ENCODE results near the gene PRR29.
"Not testable (repeated sequence)": the region's sequence is repeated elsewhere in the genome, so short reads cannot be mapped to it uniquely, and the experiment has no call there.

Gene PRR29

GRCh38 chr17:63998721-63999679, 849 bp downstream of the PRR29 start:
- no peak for DNase-seq

GRCh38 chr17:63999680-64000531, 1.8 kb downstream of the PRR29 start:
- no peak for DNase-seq

DNA sequence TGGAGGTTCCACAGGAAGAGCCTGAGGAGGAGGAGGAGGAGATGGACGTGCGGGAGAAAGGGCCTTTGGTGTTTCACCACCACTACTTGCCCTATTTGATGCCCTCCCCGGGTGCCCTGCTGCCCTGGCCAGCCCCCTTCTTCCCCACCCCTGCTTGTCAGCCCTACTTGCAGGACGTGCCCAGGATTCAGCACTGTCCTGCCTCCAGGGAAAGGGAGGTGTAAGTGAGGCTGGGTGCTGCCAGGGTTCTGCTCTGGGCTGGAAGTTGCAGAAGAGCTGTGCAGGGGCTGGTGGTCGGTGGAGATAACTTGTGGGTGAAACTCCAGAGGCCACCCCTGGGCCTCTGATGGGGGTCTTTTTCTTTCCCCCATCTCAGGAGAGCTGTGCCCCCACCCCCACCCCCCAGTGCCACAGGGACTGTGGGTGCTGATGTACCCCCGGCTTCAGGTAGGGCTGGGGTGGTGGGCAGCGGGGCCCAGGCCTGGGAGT, 3.0 kb downstream of the PRR29 start:
- no peak for DNase-seq

DNA sequence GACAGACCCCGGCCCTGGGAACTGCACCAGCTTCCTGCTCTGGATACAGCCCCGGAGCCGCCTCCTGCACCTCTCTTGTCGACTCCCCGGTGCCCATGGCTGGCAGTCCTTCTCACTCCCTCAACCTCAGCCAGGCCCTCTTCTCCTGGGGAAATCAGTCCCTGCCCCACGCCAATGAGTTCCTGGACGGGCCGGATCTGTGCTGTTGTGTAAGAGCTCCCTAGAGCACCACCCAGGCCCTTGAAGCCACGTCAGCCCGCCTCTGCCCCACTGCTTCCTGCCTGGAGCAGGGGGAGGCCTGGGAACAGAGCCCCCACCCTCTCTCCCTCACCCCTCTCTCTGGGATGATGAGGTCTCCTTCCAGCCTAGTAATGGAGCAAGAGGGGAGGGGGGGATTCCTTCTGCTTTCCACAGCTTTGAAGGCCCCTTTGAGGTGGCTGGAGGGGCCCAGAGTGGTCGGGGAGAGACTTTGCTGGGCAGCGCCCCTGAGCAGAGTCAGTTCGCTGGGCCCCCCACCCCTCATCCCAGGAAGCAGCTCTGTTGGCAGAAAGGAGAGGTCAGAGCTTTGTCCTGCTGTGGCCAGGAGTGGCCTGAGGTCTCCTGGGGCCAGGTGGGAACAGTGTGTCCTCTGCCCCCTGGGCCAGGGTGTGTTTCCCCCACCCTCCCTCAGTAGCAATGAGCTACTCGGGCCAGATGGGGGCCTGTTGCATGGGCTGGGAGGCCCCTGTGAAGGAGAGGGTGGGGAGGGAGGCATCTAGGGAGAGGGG, 3.8 kb downstream of the PRR29 start:
- DNase-seq, result no peak

DNA sequence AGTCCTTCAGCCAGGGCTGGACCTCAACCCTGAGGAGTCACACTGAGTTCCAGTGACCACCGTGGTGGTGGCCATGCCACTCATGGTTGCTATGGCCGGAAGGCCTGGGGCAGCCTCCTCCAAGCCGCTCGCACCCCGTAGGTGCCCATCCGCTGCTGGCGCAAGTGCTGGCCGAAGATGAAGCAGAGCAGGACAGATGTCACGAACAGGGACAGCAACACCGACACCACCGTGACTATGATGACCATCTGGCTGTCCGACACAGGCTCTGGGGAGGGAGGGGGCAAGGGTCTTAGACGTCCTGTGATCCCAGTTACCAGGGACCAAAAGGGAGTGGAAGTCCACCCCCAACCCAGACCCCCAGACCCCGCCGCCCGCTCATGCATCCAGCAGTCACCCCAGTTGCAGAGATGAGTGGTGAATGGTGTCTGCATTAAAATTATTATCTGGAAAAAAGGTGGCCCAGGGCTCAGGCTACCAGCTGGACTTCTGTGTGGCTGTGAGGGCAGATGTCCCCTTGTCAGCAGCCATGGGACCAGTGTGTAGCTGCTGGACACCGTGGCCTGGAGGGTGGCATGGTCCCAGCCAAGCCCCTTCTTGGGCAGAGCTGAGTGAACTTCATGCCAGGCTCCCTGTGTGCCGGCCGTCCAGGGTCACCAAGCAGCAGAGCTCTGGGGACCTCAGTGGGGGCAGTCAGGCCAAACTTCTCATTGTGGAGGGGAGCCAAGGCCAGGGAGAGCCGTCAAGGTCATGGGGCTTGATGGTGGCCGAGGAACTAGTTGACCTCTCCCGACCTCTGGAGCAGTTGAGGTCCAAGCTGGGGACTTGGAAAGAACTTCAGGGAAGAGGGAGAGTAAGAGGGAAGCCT, 4.7 kb downstream of the PRR29 start:
- no peak for DNase-seq

- DNase-seq, result no peak
Observed at GRCh38 chr17:64003526-64004121, 5.5 kb downstream of the PRR29 start.

DNA sequence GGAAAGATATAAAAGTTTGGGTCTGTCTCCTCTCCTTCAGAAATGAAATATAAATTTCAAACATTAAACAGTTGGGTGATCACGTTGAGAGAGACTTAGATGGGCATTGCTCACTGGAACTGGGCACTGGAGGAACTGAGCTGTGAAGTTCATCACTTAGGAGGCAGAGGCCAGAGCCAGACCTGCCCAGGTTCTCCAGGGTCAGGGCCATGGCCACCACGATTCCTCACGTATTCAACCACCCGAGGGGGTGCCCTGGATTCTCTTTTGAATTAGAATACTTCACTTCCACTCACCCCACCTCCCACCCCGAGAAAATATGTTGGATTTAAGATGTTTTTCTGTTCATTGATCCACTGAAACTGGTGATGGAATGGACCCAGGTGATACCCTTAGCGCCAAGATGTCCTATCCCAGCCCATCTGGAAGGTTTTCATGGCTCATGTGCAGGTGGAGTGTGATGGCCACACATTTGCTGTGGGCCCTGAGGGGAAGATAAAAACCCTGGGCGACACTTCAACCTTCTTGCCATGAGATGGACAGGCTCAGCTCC, 6.1 kb downstream of the PRR29 start:
- DNase-seq, result no peak

DNA sequence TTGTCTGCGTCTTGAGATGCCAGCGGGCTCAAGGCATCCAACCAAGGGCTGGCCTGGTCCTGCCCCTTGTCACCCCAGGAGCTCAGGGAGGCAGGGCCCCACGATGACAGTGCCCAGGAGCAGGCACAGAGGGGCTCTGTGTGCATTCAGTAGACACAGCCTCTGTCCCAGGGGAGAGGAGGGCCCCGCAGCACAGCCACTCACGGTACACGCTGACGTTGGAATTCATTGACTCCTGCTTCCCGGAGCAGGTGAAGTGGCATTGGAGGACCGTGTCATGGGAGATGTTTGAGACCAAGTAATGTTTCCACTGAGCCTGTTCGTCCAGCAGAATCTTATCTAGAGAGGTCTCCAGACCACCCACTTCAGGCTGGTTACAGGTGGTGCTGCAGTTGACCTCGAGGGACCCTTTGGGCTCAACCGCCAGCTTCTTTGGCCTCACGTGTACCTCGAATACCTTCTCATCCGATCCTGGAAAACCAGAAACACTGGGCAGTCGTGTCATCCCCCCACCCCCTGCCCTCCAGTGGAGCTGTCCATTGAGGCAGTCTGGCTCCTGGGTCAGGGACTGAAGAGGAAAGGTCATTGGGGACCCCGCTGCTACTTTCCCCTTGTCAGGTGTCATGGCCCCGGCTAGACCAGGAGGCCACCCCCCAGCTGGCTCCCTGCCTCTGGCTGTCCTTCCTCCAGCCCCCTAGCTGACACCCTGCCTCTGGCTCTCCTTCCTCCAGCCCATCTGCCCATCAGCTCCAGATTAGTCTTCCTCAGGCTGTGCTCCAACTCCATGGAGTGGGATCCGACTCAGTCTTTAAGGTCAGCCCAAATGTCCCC, 7.0 kb downstream of the PRR29 start:
- no peak for DNase-seq

DNA sequence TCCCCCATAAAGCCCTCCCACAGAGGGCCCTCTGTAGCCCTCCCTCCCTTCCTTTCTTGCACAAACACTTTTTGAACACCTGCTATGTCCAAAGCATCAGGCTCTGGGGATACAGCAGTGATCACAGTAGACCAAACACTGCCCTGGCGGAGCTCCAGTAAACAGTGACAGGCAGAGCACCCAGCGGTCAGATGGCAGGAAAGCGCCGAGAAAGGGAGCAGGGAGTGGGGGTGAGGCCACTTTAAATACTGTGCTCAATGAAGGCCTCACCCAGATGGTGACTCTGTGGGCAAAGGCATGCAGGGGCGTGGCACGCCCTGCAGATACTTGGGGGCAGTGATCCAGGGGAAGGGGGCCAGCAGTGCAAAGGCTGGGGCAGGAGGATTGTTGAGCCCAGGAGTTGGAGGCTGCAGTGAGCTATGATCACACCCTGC, 7.6 kb downstream of the PRR29 start:
- no peak for DNase-seq

- DNase-seq, result no peak
Observed at GRCh38 chr17:64006361-64007088, 8.4 kb downstream of the PRR29 start.

- not testable (repeated sequence) for DNase-seq
Observed at GRCh38 chr17:64007089-64007837, 9.1 kb downstream of the PRR29 start.

GRCh38 chr17:64007838-64008282, 9.7 kb downstream of the PRR29 start:
- DNase-seq, result no peak

DNA sequence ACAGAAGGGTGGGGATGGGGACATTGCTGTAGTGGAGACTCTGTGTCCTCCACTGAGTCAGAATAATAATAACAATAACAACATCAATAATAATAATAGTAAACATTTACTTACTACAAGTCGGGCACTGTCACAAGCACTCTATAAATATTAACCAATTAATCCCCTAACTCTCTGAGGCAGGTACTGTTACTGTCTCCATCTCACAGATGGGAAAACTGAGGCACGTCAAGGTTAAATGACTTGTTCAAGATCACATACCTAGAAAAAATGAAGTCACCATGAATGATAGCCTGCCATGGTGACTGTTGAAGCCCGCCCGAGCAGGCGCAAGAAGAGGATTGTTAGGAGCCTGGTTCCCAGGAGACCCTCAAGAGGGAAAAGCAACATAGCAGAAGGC, 10.2 kb downstream of the PRR29 start:
- DNase-seq, result no peak

DNA sequence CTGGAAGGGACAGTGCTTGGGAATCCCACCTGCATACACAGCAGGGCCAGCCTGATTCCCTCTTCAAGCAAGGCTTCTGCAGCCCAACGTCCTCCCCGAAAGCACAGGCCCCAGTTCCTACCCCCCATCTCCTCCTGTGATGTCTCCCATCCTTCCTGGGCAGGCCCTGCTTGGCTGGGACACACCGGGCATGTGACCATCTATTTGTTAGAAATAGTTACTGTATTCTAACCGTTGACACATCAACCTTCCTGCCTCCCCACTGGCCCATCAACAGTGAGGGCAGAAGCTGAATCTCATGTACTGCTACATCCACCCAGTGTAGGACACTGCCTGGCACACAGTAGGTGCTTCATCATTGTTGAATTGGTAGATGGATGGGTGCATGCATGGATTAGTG, 10.7 kb downstream of the PRR29 start:
- no peak for DNase-seq

DNA sequence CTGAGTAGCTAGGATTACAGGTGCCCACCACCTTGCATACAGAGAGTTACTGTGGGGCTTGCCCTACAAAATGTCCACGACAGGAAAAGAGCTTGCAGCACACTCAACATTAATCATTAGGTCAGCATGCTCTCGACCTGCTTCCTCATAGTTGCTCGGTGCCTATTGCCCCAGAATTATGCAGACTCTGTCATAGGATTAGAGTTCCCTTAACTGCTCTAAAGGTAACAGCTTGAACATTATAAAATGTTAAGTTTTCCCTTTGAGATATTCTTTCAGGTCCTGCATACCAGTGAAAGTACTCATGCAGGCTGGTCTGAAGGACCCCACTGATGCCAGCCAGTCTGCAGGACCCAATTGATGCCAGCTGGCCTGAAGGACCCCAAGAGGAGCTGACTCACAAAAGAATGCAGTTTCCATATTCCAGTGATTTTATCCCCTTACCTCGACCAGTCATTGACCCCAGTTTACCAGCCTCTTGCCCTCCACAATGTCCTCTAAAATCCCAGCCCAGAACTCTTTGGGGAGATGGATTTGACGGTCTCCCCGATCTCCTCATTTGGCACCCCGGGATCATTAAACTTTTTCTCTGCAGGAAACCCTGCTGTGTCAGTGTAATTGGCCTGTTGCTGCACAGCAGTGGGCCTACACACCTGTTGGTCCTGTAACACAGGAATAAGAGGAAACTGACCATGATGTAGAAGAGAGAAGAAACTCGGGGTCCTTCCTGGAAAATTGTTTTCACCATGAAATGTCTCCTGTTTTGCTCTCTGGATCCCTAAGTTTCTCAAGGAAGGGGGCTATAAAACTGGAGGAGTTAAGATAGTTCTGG, 11.6 kb downstream of the PRR29 start:
- DNase-seq, result no peak

DNA sequence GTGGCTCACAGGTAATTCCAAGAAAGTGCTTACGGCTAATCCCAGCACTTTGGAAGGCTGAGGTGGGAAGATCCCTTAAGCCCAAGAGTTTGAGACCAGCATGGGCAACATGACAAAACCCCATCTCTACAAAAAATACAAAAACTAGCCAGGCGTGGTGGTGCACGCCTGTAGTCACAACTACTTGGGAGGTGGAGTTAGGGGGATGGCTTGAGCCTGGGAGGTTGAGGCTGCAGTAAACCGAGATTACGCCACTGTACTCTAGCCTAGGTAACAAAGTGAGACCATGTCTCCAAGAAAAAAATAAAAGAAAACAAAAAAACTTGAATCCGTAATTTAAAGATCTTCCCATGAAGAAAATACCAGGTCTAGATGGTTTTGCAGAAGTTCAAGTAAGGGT, 17.3 kb downstream of the PRR29 start:
- no peak for DNase-seq

- no peak for DNase-seq
Observed at GRCh38 chr17:64016231-64016784, 18.2 kb downstream of the PRR29 start.

Data from effector CD8-positive, alpha-beta T cell (primary cell).